Esophagus mucosa (tissue), 1 donor: ENCODE measurements around the gene TSPAN10. TPM values are rescaled to one million over a fixed set of nuclear protein-coding genes. Genes with fewer than 3 reads are reported as not detected.
"Not testable (repeated sequence)": the region's sequence is repeated elsewhere in the genome, so short reads cannot be mapped to it uniquely, and the experiment has no call there.

Source experiments
- ATAC-seq: fragments of 200-7000 bp; cut with Tn5 transposase; one replicate; pipeline ENCODE4 v1.9.1; 2020
- total RNA-seq: library from RNA; stranded (reverse); gene quantifications from one replicate; pipeline ENCODE4 v1.2.4, GENCODE V29; 2023
- donor health status: DM: yes; HTN: yes; CAD: no.

The TSPAN10 gene
- total RNA-seq, result 2.2 TPM

DNA sequence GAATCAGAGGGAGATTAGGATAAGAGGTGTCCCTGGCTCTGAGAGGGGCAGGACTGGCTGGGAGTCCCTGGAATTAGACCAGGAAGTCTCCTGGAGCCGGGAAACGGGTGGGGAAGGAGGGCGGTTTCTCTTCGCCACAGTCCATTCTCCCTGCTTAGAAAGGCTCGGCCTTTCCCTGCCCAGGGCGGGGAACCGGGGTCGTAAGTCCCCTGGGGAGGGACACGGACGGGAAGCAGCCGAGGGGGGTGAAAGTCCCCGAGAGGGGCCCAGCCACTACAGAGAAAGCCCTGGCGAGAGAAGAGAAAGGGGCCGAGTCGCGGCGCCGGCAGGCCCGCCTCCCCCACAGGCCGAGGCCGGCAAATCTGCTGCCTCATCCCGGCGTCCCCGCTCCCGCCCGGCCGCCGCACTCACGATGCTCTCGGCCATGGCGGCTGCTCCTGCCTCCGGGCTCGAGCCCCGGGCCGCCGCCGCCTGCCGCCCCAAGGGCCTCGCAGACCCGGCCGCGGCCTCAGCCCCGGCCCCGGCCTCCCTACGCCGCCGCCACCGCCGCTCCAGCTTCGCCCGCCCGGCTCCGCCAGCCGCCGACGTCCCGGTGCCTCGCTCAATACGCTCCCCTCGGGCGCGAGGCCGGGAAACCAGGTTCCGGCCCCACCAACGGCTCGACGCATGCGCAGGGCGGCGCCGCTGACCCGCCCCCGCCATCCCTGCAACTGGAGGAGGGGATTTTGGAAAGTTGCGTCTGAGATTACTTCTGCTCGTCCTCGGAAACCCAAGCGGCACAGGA is at the start of gene TSPAN10, which contains the start of gene NPLOC4:
TSS of gene TSPAN10 (plus strand) at position 692 of the 784 bp plus-strand sequence. CDS start 5,217 bp downstream, outside the sequence.
TSS of gene NPLOC4 (minus strand) at position 608 of the 784 bp plus-strand sequence. CDS start at position 426, 182 bp downstream.
- peak; percentile 72 for ATAC-seq

DNA sequence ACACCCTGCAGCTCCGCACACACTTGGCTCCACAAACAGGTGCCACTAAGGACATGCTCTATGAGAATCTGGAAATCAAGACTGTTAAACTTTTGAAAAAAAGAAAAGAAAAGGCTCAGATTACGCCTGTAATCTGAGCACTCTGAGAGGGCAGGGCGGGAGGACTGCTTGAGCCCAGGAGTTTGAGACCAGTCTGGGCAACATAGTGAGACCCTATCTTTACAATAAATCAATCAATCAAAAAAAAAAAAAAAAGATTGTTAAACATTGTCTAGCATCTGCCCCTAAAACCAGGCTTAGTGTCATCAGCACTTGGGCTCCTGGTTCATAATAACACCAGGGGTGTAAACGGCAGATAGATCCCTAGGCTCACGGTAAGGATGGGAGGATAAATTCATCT is 47.4 kb upstream of the TSPAN10 start:
- no peak for ATAC-seq

DNA sequence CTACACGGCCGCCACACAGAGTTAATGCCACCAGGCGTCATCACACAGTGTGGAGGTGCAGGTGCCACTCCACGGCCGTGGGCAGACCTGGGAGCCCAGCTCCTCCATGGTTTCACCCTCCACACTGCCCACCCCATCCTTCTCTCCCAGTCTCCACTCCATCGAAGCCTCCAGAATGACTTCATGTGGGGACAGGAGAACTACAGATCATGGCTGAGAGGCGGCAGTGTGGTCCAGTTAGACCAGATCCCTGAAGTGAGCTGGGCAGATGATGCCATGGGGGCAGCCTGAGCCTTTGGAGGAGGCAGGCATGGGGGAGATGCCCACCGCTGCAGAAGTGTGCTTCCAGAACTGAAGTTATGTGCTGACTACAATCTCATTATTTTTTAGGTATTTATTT is 46.9 kb upstream of the TSPAN10 start:
- peak; percentile 19 for ATAC-seq

DNA sequence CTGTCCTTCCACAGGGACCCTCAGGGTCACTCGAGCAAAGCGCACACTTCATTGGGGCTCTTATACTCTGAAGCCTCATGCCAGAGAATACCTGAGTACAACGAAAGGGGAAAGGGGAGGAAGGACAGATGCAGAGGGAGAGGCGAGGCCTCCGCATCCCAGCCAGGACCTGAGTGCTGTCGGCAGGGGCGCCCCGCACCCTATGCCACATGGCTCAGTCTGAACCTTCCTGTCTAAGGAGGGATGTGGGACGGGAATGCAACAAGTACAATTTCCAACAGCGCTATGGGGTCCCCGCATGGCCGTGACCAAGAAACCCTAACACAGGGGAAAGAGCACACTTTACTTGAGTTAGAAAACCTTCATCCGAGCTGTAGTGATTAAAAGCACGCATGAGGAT is 45.0 kb upstream of the TSPAN10 start:
- ATAC-seq, result peak; percentile 23

DNA sequence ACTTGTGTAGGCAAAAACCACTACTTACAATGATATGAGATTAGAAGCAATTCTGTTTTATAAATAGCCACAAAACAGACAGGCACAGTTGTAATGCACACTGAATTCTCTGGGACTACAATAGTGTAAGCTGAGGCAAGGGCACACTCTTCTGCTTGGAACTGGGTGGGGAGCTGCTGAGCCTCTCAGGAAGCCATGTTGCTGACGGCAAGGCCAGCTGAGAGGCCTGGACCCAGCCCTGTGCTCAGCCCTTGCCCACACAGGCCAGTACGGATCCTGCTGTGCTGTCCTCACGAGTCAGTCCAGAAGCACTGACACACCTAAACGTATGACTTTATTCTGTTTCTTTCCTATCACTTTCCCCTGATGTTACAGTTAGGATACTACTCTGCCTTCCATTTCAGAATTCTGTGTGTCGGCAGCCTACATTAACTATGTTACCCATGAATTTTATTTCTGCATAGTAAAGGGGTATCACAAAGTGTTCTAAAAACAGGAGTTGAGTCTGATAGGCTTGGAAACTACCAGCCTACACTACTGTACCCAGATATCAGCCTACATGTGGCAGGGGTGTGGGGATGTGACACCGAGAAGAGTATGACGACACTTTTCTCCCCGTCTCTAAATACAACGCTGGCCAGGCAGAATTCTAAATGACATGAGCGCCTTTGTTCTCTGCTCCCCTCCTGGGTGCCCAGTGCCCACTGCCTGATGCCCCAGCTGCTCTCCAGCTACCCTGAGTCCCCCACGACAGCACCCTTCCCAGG is 43.7 kb upstream of the TSPAN10 start:
- ATAC-seq, result peak; percentile 11

DNA sequence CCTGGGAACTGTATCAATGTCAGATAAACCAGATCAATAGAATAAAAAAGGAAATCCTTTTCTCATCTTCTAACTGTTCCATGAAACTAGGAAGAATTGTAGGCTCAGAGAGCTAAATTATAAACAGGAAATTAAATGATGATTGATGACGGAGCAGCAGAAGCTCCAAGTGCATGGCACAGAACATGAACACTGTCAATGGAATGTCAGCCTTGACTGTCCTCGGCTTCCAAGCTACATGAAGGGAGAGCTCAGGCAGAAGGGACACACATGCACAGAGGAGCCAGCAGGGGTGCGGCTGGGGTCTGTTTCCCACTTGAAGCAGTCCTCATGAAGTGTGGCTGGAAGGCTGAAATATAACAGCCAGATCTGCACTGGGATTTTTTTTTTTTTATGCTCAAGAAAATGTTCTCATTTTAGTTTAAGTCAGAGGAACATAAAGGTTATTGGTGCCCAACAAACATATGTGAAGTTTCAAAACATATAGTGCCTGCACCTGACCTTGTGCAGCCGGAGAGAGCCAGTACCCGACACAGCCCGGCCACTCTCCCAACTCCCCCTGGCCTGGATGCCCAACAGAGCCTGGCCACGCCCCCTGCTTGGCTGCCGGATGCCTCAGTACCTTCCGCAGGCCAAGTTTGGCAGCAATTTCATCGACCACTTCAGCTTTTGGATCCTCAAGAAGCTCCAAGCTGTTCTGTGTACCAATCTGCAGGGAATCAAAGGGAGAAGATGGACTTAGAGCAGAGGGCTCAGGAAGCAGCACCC is 37.1 kb upstream of the TSPAN10 start:
- ATAC-seq, result no peak

DNA sequence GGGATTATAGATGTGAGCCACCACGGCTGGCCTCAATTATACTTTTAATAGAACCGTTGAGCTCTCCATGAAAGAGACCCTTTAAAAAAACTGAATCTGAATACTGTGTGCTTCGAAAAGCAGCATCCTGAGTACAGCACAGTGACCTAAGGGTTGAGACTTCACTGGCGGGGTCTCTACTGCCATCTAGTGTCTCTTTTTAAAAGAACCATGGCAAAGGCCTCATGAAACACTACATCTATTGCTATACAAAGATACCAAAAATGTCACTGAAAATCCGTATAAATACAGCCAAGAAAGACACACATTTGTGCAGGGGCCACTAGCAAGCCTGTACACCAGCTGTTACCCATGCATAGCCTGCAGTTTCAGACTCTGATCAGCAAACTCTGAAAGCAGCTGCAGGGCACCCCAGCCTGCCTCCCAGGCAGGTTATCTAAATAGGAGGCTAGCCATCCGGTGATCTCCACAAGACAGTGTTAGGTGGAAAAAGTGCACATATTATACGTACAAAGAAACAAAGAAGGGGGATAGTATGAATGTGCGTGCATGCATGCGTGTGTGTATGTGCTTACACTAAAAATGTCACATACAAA is 35.4 kb upstream of the TSPAN10 start:
- peak; percentile 71 for ATAC-seq

DNA sequence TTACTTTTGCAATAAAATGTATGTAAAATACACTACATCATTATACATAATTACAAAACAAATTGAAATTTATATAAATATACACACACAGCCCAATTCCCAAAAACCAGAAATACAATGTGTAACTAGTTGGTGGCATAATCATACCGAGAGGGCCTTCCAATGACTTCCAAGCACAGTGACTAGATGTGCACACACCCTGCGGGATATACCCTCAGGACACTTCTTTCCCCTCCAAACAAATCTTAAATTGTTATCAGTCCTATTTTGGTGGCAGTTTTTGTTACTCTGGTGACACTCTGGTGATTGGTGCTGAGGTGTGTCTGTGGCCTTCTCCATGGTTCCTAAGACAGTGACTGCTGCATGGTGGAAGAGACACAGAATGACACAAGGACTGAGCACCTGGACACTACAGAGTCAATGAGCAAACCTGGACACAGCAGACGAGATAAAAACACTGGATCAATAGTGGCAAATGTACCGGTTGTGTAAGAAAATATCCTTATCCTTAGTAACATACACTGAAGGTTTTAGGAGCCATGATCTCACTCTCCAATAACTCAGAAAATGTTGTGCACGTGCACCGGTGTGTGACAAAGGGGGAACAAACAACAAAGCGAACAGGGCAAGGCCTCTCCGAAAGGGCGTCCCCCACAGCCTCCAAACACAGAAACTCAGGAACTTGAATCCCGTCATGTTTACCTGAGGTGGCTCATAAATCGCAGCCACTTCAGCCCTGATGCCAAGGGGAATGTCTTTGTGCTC is 33.0 kb upstream of the TSPAN10 start:
- ATAC-seq, result no peak

DNA sequence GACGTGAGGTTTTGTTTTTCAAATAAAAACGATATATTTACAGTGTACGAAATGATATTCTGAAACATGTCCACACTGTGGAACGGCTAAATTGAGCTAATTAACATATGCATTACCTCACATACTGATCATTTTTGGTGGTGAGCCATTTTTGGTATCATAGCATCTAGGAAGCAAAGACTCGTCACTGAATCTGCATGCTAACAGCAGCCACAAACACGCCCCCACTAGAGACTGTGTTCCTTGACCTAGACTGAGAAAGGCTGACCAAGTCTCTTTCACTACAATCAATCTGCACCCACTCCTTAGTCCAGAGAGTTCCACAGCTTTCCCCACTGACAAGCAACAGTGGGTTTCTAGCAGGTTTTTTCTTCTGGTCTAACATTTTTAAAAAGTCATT is 29.6 kb upstream of the TSPAN10 start:
- ATAC-seq, result no peak

DNA sequence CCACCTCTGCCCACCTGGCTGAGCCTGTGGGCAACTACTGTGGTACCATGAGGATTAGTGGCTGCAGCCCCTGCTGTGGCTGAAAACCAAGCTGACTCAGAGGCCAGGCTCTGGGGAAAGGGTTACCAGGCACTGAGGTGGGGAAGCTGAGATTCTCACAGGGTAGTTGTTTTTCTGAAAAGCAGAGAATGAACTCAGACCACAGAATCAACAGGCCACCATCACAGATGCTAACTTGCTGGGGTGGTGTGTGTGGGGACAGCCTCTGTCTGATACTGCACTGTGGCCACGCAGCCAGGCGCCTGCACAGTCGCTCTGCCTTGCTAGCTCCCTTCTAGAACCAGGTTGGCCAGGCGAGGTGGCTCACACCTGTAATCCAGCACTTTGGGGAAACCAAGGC is 28.9 kb upstream of the TSPAN10 start:
- no peak for ATAC-seq

DNA sequence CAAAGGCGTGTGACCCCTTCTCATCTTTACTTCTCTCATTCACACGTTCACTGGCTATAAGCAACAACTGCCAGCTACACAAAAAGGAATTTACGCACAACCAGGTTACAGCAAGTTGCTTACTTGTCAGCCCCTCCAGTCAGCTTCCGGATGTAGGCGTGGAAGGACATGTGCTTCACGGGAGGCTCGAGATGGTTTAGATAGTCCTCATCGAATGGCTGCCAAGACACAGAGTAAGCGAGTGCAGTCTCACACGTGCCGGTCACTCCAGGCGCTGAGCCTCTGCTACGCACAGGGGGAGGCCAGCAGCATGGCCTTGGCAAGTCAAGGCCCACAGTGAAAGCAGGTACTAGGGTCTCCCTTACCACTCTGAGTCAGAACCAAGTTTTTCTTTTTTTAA is 28.4 kb upstream of the TSPAN10 start:
- peak; percentile 25 for ATAC-seq

DNA sequence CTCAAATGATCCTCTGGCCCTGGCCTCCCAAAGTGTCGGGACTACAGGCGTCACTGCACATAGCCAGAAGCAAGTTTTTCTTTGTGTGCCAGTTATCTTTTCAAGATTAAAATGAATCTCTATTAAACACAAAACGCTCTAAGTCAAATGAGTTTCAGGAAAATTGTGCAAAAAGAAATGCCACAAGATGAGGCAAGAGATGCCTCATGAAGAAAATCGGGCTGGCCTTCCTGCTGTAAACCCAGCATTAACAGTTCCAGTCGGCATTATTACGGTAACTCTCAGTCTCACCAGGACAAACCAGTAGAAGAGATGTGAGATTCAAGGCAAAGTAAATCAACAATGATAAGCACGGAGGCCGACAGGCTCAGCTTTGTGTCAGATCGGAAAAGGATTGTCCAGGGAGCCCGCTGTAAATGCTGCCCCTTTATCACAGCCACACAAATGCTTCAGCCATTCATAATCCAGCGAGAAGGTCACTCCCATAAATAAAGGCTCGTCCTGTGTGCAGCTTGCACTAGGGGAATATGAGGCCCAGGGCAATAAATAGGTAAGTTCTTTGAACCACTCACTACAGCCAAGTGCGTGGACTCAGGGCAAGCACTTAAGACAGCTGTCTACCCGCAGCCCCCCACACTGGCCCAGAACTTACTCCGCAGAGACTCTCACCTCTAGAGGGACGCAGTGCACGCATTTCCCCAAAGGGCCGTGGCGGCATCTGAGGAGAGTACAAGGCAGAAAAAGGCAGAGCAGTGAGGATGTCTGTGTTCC is 27.3 kb upstream of the TSPAN10 start:
- no peak for ATAC-seq

DNA sequence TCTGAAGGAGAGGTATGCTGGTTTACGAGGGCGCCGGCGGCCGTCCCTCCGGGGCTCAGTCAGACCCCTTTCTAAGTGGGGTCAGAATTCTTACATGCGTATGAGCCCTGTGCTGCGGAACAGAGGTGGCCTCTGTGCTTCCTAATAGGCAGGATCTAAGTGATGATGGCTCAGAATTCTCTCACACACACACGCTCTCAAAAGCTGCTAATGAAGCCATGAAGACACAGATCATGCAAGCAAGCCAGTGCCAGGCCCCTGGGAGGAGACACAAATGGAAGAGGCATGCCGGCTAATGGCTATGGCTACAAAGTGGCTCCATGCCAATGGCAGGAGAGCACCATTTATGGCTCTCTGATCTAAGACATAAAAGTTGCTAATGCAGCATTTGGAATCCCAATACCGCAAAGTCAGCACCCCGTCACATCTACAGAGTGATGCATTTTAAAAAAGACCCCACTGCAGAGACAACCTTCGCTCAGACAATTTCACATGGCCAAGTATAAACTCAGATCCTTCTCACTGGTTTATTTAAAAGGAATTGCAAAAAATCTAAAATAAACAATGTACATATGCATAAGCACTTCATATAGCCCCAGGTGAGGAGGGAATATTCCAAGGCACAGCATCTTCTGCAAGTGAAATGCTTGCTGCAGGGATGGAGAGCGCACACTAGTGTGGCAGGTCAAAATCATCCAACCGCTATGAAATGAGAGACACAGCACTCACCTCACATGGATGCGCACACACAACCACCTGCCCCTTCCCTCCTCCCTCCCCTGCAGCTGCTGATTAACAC is 24.6 kb upstream of the TSPAN10 start:
- no peak for ATAC-seq

DNA sequence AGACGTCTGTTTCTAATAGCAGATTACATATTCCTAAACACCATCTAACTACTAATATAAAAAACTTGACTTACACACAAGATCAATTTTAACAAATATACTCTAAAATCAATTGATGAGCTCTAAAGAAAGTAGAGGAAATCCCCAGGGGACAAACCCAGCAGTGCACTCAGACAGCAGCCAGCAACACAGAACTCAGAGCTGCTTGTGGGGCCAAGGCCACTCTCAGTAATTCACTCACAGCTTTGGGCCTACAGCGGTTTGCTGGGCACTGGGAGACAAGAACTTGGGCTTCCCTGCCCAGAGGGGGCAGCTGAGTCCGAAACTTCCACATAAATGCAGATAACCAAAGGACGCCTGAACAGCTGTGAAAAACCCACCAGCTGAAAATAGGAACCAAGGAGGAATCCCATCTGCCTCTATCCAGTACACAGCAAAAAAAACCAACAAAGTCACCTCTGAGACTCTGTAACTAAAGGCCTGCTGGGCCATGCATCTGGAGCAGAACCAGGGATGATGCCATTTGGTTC is 21.5 kb upstream of the TSPAN10 start:
- ATAC-seq, result no peak

DNA sequence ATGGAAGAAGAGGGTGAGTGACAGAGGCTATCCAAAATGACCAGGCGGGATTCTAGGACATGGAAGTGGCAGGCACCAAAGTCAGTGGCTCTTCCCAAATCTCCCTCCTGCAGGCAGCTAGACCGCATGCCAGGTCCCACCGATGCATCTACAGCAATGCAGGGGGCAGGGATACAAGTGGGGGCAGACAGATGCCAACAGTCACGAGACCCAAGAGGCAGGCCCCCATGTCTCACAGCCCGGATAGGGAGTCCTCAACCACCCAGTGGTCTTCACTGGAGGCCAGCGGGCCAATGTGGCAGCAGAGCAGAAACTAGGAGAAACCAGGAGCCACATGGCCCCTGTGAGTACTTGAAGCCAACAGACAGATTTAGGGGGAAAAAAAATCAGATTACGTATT is 20.1 kb upstream of the TSPAN10 start:
- no peak for ATAC-seq

DNA sequence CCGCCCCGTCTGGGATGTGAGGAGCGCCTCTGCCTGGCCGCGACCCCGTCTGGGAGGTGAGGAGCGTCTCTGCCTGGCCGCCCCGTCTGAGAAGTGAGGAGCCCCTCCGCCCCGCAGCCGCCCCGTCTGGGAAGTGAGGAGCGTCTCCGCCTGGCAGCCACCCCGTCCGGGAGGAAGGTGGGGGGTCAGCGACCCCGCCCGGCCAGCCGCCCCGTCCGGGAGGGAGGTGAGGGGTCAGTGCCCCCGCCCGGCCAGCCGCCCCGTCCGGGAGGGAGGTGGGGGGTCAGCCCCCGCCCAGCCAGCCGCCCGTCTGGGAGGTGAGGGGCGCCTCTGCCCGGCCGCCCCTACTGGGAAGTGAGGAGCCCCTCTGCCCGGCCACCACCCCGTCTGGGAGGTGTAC is 18.7 kb upstream of the TSPAN10 start:
- ATAC-seq, result not testable (repeated sequence)

DNA sequence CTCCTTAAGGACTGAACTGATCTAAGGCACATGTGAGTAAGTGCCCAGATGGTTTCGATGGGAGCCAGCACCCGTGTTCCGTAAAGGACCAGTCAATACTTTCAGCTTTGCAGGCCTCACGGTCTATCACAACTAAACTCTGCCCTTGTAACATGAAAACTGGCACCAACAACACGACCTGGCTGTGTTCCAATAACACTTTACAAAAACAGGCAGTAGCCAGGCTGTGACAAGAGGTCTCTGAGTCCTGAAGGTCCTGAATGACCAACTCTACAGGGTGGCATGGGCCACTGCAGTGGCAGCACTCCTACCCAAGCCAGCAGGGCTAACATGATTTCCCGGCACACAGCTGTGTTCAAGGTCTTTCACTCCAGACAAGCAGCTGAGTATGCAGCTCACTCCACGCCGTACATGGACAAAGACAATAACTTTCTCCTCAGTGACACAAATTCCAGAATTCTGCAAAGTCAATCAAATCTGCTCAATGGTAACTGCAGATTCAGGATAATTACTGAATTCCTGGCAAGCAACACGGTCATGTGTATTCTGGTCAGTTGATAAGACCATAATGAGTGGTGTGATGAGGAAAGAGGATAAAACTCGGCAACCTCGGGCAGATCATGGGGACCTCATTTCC is 15.4 kb upstream of the TSPAN10 start:
- ATAC-seq, result peak; percentile 35

DNA sequence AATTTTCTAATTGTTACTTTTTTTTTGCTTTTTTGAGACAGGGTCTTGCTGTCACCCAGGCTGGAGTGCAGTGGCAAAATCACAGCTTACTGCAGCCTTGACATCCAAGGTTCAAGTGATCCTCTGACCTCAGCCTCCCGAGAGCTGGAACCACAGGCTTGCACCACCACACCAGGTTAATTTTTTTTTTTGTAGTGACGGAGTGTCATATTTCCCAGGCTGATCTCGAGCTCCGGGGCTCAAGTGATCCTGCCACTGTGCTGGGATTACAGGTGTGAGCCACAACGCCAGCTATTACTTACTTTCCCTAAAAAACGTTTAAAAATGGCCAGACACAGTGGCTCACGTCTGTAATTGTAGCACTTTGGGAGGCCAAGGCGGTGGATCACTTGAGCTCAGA is 6.7 kb upstream of the TSPAN10 start:
- ATAC-seq, result no peak

DNA sequence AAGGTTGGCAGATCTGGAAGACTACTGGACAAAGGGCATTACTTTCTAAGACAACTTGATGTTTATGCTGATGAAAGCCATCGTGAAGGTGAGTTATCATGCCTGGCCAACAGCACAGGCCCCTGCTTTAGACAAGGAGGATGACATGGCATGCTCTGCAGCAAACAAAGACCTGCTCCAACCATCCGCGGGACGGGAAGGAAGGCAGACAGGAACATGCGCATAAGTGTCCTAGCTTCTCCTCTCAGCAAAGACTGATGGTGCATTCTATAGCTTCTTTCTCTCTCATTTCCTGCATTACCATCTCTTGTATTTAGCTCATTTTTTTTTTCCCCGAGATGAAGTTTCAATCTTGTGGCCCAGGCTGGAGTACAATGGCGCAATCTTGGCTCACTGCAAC is 5.5 kb upstream of the TSPAN10 start:
- no peak for ATAC-seq
